HT-29 (cell line): ENCODE measurements around the gene LILRA6. TPM values are rescaled to one million over a fixed set of nuclear protein-coding genes. Genes with fewer than 3 reads are reported as not detected.
"Not testable (repeated sequence)": the region's sequence is repeated elsewhere in the genome, so short reads cannot be mapped to it uniquely, and the experiment has no call there.

Source experiments
- DNase-seq: peaks from one replicate; pipeline ENCODE4 v3.0.0-alpha.2; 2015; ENCODE audit warnings: low spot score
- total RNA-seq: library from RNA; depleted of rRNA; stranded (reverse); fragments of >200 nt; shearing (Covaris generic); gene quantifications from 2 replicates; pipeline ENCODE4 v1.2.3, GENCODE V29; 2014; rRNA removed

The LILRA6 gene
- total RNA-seq = not detected in 2 replicates

DNA sequence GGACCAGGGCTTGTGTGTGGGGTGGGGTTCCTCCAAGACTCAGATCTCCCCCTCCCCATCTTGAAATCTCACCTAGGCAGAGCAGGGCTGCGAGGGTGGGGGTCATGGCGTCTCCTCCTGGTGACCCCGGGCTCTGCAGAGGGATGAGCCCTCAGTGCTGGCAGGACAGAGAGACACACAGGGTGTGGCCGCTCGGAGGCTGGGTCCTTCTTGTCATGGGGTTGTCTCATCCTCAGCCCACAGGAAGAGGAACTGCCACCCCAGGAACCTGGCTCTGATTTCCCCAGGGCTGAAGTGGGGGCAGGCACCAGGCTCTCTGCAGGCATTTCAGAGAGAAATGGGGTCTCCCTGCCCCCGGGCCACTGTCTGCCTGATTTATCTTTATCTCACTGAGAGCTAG, at the start of gene LILRA6:
LILRA6 (minus strand) TSS at position 145 of the 400 bp plus-strand sequence.
- not testable (repeated sequence) for DNase-seq

DNA sequence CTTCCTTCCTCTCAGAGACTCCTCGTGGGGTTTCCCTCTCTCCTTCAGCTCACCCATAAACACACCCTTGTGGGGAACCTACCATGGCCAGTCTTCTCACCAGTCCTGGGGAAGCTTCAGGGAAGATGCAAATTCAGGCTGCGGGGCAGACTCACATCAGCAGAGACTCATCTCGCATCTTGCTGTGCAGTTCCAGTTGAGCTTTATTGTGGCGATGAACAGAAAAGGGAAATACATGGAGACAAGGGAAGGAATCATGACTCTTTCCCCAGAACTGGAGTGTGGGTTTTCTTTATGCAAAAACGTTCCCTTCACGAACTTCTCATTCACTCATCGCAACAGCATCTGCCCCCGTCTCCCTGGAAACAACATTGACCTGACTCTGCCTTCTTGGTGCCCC, 46.6 kb upstream of the LILRA6 start:
- DNase-seq = not testable (repeated sequence)

DNA sequence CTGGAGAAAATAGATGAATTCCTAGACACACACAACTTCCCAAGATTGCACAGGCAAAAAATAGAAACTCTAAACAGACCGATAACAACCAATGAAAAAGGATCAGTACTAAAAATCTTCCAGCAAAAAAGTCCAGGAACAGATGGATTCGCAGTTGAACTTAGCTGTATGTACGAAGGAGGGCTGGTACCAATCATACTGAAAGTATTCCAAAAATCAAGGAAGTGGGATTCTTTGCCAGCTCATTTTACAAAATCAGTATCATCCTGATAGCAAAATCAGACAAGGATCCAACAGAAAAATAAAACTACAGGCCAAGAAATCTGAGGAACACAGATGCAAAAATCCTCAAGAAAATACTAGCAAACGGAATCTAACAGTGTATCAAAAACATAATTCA, 44.9 kb upstream of the LILRA6 start:
- no peak for DNase-seq

DNA sequence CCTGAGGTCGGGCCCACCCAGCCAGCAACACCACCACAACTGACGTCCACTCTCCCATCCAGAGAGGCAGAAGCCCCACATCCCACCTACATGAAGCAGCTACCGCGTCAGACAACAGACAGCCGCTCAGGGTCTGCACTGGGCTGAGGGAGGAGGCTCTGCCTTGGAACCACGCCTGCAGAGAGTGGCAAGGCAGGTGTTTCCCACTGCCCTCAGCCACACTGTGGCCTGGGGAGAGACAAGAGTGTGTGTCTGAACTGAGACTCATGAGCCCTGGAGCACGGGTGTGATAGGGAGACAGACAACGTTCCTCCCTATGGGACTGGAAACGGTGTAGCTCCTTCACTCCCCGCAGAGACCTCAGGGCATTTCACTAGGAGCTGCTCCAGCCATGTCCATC, 43.7 kb upstream of the LILRA6 start:
- not testable (repeated sequence) for DNase-seq

DNA sequence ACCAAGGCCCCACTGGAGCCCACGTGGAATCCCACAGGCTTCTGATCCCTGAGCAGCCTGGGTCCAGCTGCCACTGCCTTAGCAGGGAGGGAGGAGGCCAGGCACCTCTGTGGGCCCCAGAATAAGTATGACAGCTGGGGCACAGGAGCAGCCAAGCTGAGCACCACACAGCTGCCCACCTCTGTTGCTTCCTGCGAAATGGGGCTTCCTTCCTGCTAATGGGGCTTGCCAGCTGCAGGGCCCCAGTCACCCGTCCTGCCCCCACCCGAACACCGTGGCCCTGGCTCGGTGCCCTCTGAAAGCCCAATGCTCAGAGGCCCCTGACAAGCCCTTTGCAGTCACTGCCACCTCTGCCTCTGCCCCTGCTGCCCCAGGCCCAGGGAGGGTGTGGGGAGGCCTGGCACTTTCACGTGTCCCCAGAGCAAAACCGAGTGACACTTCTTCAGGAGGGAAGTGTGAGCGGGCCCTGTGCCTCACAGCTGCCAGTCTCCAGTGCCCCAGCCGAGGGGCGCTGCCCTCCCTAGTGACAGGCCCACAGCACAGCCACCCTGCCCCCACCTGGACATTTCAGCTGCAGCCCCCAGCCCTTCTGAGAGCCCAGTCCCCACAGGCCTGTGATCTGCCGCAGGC, 43.0 kb upstream of the LILRA6 start:
- DNase-seq = not testable (repeated sequence)

DNA sequence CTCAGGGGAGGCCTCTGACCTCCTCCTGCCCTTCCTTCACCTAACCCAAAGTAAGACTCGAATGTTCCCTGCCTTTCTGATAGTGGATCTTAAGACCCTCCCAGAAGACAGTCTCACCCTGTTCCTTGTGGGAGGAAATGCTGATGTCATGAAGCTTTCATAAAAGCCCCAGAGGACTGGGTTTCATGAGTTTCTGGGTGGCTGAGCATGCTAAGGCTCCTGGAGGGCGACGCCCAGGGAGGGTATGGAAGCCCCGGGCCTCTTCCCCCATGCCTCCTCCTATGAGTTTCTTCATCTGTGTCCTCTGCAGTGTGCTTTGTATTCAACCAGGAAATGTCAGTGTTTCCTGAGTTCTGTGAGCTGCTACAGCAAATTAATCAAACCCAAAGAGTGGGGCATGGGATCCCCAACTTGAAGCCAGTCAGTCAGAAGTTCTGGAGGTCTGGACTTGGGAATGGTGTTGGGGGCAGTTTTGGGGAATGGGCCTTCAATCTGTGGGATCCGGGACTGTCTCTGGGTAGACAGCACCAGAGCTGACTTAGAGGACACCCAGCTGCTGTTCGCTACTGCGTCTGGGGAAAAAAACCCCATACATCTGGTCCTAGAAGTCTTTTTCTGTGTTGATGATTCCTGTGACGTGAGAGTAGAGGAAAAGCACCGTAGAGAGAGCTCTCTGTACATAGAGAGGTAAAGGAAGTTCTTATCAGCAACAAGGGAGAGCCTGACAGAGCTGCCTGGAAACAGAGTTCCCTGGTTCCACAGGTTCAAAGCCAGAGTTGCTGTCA, 40.3 kb upstream of the LILRA6 start:
- DNase-seq = no peak

DNA sequence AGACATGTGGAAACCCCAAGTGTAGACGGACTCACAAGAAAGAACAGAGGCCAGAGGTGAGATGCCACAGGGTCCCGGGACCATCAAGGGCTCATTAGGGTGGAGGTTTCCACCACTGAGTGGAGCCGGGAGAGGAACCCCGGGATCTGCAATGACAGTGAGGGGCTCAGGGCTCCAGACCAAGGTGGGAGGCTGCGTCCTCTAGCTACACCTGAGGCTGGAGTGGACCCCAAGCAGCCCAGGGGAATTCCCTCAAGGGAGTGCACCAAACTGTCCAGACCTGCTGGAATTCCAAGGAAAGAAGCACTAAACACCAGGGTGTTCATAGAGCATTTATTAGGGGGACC, 39.1 kb upstream of the LILRA6 start:
- DNase-seq = not testable (repeated sequence)

DNA sequence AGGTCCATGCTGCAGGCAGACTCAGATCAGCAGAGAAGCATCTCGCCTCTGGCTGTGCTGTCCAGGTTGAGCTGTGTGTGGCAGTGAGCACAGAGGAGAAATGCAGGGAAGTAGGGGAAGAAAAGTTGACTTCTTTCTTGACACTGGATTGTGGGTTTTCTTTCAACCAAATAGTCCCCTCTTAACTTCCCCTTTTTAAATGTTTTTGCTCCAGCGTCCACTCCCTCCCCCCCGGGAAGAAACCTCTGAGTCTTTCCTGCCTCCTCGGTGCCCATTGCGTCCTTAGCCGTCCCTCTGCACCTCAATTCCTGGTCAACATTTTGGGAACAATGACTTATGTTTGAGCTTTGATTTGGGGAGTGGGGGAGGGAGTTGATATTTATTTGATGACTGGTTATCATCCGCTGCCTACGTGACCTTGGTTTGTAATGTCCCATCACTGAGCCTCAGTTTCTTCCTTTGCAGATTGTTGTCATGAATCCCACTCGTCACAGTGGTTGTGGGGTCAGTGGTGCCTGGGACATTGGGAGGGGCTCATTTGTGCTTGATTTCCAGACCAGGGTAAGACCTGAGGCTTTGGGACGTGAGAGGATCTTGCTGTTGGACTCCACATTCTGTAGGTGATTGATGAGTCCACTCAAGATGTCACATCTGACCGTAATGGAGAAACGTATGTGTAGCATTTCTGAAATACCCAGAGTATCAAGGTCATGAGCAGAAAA, 38.6 kb upstream of the LILRA6 start, which contains the start of gene LILRB2:
LILRB2 (minus strand) TSS at position 104 of the 722 bp plus-strand sequence. CDS start 614 bp downstream, outside the sequence.
- DNase-seq = no peak

DNA sequence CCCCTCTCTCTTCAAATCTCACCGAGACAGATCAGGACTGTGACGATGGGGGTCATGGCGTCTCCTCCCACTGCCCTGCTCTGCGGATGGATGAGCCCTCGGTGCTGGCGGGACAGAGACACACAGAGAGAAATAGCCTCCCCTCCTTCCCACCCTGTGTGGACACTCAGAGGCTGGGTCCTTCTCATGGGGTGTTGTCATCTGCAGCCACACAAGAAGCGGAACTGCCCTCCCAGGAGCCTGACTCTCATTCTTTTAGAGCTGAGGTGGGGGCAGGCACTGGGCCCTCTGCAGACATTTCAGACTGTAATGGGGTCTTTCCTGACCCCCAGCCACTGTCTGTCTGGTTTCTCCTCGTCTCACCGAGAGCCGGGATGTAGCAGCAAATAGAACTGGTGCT, 37.9 kb upstream of the LILRA6 start:
- DNase-seq = not testable (repeated sequence)

DNA sequence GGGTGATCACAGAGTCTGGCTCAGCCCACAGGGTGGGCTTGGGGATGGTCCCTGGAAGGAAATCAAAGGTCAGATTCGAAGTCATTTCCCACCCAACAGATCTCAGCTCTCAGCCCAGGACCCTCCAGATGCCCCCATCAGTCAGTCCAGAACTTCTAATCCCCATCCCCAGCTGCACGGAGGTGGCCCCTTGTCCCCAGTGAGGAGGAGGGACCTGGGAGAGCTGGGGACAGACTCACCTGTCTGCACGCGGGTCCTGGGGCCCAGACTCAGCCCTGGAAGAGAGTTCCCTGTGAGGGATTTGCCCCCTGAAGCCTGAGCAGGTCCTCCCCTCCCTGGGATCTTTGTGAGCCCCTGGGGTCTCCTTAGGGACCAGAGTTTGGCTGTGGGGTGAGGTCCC, 37.4 kb upstream of the LILRA6 start:
- DNase-seq = not testable (repeated sequence)

DNA sequence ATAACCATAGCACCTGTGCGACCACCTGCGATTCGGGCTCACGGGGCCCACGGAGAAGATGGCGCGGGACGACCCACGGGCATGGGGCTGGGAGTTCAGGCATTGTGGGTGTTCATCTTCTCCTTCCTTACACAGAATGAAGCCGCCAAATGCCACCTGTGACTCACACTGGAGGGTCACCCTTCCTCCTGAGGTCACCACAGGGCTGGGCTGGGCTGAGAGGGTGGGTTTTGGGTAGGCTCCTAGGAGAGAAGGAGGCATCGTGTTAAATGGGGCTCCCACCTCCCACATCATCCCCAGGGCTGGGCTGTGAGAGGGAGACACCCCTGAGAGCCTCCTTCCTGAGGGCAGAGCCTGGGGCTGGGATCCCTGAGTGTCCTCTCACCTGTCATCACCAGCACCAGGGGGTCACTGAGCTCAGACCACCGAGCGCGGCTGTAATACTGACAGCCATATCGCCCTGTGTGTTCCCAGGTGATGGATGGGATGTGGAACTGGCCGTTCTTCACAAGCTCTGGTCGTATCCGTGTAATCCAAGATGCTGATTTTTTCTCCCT, 36.9 kb upstream of the LILRA6 start:
- no peak for DNase-seq

DNA sequence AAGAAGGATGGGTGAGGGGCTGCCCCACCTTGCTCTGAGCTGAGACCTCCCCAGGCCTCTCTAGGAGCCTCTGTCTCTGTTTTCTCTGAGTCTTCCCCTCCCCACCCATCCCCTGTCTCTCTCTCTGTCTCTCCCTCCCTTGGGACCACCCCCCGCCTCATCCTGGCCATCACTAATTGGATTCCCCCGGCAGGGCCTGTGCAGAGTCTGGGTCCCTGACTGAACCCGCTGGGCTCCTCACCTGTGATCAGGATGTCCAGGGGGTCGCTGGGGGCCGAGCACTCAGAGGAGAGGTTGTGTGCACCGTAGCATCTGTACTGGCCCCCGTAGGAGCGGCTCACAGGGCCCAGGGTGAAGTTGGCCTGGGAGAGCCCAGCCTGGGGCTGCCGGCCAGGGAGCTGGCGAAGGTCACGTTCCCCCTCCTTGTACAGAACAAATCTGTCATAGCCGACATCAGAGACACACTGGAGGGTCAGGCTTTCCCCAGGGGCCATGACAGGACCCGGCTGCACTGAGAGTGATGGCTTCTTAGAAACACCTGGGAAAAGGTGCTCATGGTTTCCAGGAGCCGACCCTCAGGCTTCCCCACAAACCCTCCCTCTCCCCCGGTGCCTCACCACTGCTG, 36.1 kb upstream of the LILRA6 start:
- DNase-seq = not testable (repeated sequence)

DNA sequence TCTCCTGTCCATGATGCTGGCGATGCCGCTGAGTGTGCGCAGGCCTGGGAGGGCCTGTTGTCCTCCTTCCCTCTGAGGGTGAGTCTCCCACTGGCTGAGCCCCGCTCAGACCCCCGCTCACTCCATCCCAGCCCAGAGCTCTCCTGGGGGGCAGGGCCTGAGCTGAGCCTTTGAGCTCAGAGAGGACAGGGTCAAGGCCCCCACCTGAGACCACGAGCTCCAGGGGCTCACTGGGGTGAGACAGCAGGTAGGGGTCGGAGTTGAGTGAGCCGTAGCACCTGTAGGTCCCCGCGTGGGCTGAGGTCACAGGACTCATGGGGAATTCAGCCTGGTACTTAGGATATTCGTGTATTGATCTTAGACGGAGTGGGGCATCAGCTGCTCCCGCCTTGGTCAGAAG, 35.5 kb upstream of the LILRA6 start:
- not testable (repeated sequence) for DNase-seq

DNA sequence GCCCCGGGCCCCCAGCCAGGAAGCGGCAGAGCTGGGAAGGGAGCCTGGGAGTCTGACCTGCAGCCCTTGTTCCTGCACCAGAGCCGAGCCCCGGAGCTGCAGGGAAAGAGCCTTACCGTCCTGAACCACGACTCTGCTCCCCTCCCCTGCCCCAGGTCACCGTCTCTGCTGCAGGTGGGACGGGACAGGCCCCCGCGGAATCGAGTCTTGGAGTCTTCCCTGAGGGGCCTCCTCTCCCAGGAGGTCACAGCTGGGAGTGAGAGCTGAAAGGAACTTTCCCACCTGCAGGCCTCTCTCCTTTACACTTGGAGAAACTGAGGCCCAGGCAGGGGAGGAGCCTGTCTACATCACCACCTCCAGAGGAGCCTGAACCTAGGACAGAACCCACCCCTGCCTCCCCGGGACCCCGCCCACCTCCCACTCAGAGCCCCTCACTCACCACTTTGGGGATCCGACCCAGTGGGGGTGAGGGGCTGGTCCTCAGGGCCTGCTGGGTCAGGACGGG, 34.6 kb upstream of the LILRA6 start:
- DNase-seq = not testable (repeated sequence)

DNA sequence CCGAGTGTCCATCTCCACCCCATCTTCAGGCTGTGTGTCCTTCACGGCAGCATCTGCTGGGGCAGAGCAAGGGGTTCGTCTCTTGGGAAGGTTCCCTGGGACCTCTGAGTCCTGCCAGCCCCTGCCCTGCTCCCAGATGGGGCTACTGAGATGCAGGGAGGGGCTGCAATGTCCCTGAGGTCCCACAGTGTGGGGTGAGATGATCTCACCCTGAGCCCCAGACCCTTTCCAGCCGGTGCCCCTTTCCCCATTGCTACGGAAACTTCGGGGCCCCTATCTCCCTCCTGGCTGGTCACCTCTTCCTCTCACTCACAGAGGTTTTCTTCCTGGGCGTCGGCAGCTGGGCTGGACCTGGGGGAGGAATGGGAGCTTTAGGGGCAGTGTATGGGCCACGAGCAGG, 33.4 kb upstream of the LILRA6 start:
- DNase-seq = no peak

DNA sequence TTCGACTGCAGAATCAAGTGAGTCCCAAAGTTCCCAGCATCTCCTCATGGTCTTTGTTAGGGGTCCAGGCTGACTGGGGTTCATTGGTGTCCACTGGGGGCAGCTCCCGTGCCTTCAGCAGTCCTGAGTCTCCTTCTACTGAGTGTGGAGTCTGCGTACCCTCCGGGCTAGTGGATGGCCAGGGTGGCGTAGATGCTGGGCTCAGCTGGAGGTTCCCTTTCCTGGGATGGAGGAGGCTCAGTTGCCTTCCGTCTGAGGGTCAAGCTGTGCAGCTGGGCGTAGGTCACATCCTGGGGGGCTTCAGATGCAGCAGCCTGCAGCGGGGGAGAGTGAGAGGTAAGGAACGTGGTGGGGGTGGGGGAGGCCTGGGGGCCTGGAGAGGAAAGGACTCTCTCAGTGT, 31.9 kb upstream of the LILRA6 start:
- not testable (repeated sequence) for DNase-seq

DNA sequence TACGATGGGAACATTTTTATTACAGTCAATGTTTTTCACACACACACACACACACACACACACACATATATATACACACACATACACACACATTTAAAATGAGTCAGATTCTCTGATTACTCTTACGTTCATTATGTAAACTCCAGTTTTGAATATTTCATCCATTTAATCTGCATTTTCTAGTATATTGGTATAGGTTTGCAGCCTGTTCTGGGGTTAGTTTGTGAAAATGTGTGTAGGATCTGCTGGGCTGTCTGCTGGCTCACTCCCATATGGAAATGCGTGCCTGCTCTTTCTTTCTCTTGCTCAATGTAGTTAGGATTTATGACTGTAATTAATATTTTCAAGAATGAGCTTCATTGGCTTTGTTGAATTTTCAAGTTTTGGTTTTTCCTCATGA, 31.2 kb upstream of the LILRA6 start:
- DNase-seq = no peak

DNA sequence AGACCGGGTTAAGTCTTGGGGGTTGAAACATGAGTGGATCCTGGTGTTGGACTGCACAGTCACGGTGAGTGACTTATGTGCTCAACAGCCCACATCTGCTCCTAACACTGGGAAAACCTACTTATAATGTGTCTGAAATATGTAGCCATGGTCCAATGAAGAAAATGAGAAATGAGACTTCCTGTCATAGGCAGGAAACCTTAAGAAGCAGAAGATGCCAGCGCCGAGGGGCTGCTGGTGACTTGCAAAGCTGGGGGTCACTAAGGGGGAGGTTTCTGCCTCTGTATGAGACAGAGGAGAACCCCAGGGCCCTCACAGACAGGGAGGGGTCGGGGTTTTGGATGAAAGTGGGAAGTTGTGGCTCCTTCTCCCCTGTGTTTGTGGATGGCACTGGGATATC, 29.6 kb upstream of the LILRA6 start:
- not testable (repeated sequence) for DNase-seq

DNA sequence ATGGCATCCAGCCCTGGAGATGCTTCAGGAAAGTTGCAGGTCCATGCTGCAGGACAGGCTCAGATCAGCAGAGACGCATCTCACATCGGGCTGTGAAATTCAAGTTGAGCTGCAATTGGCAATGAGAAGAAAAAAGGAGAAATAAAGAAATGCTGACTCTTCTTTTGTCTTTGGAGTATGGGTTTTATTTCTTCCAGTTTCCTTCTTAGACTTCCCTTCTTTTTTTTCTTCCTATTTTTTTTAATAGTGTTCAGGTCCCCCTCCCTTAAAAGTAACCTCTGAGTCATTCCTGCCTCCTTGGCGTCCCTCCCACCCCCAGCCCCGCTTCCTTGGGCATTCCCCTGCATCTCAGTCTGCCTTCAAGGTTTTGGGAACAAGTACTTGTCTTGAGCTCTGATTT, 29.0 kb upstream of the LILRA6 start:
- DNase-seq = not testable (repeated sequence)

DNA sequence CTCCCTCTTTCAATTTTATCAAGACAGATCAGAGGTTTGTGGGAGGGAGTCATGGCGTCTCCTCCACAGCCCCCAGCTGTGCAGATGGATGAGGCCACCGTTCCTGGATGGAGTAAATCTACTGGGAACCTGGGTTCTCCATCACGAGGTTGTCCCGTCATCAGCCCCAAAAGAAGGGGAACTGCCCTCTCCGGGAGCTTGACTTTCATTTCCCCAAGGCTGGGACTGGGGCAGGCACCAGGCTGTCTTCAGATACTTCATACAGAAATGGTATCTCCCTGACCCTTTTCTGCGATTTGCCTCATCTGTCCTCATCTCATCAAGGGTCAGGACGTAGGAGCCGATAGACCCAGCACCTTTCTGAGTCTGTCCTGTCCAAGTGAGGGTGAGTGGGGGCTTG, 28.5 kb upstream of the LILRA6 start:
- no peak for DNase-seq

DNA sequence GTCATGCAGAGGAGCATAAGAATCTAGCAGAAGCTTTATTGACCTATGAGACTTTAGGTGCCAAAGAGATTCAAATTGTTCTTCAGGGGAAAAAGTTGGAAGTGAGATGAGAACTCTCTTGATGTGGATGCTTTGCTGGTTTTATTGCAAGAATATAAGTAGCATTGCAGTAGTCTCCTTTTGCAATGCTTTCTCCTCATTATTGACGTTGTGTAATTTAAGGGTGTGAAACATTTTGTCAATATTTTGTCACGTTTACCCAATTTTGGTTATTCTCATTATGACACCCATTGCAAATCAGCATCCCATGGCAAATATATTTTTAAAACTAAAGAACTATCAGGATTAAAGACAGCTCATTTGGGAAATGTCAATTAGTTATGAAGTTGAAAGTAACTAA, 26.3 kb upstream of the LILRA6 start:
- DNase-seq = no peak
